IPS DF 4.7 (cell line): ENCODE measurements around the gene LPCAT1.

Experiments
- DNase-seq: peaks from one replicate; pipeline ENCODE4 v3.0.0-alpha.2; 2013; ENCODE audit warnings: low spot score; ENCODE audit errors: extremely low read depth

LPCAT1 gene

DNA sequence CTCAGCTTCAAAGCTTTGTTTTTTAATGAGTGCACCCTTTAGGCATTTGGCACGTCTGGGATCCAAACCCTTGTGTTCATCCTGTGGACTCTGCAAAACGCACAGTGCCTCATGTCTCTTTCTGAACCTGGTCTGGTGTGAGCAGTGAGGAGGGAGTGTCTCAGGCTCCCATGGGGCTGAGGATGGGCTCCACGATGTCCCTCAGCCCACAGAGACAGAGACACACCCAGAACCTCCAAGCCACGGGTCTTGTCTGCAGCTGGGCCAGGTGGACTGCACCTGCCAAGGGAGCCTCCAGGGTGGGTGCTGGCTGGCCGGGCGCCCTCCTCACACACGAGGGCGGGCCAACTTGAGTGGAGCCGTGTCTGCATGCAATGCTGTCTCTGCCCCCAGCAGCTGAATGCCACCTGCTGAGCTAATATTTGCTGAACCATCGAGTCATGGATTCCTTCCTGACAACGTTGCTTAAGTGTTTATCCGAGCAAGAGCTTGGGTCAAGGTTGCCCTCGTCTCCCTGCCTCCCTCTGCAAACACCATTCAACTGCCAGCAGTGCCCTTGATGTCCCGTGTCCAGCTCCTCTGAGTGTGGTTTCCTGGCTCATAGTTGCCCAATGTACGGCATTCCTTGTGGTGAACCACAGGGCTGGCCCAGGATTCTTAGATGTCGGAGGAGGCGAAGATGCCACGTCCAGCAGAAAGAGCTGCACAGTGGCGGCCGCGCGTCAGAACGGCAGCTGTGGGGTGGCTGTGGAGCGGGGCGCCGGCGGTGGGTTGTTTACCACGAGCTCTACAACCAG is 31.4 kb upstream of the LPCAT1 start:
- no peak for DNase-seq

DNA sequence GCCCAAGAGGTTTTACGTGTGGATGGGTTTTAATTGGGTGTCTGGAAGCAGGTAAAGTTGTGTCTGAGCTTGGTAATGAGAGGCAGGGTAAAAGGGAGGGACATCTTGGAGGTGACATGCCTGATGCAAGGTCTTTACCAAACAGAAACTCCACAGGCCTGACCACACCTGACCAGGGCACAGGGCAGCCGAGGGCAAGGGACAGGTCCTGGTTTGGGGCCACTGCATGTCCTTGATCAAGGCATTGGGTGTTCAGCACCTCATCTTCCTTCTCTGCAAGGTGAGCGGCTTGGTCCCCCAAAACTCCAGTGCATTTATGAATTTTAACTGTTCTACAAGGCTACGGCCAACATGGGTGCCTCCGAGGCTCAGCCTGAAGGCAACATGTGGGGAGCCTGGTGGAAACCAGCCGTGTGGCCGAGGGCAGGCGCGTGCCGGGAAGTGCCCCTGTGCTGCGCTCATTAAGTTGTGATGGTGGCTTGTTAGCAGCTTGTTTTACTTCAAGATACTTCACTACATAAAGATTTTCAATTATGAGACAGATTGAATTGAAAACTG is 30.7 kb upstream of the LPCAT1 start:
- DNase-seq = no peak

DNA sequence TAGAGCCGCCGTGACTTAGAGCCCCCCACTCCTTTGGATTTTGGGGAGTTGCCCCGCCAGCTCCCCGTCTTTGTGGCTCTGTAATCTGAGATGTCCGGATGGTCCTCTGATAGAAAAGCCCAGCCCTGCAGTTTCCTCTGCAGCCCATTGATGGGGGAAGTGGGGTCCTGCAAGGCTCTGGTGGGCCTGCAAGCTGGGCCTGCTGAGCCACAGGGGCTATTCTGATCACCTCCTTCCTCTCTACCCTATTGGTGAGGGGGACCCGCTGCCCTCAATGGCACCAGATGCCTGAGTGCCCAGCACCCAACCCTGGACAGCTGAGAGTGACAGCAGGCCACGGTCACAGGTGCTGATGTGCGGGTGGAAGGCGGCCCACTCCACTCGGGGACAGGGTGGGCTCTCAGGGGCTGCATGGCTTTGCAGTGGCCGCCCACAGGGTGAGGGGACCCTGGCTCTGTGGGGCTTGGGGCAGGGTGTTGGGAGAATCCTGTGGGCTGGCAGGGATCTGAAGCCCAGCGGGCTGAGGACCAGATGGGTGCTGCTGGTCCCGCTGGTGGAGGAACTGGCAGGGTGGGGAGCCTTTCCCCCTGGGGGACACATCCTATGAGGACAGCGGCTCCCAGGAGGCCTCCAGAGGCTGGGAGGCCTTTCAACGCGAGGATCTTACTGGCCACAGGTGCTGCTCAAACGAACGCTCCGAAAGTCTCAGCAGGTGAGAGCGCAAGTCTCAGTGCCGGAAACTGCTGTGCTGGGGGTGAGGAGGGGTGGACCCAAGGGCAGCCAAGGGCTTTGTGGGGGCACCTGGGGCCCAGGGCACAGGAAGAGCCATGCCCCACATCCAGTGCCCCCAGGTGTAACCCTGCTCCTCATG is 30.0 kb upstream of the LPCAT1 start:
- DNase-seq = no peak

DNA sequence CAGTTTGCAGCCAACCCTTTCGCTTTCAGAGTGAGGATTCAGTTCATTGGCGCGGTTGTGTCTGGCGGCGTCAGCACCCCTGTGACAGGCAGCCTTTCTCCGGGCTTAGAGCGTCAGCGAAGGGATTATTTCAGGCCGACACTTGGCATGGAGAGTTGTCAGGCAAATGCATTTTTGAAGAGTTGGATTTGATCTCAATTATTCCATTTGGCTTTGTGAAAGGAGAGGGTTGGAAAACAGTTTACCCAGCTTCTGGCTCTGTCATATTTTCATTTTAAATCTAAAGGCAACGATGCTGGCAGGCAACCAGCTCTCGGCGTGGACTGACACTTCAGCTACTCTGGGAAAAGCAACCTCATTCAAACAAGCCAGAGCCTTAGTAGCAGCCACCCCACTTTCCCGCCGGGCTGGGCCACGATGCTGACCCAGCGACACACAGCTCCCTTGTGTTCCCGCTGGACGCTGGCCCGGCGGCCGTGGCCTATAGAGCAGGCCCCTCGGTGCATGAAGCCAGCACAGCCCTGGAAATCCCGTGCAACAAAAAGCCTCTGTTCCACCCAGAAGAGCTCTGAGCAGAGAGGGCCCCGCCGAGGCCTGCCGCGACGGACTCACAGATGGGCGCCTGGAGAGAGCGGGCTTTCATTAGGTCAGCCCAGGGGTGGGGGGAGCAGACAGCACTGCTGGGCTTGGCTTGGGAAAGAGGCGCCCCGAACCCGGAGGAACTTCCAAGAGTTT is 28.9 kb upstream of the LPCAT1 start:
- DNase-seq = no peak

DNA sequence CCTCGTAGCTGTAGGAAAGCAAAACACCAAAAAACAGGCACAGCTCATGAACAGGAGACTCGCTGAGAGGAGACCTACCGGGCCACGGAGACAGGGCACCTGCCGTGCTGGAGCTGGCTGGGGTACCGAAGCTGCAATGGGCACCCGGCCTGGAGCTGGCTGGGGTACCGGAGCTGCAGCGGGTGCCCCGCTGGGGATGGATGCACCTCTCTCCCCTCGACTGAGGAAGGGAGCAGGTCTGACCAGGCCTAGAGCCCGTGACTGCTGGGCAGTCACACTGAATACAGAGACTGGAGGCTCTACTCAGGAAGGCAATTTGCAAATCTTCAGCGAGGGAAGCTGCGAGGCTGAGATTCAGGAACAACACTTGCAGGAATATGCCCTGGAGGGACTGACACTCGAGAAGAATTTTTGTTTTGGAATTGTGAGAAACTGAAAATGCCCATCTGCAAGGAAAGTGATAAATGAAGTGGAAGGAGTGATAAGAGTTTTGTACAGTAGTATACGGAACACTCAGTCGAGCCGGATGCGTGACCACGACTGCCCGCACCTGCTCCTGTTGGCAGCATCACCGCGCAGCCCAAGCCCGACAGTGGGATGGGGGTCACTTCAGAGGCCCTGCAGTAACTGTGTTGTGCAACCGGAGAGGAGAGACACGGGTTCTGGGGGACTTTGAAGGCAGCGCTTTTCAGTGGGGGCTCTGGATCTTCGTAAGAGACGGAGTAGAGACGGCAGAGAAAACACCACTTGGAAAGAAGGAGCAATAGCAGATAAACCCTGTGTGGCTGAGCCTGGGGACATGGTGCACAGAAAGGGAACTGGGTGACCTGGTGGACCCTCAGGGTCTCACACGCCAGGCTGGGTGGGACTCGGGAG is 27.9 kb upstream of the LPCAT1 start:
- DNase-seq = no peak

DNA sequence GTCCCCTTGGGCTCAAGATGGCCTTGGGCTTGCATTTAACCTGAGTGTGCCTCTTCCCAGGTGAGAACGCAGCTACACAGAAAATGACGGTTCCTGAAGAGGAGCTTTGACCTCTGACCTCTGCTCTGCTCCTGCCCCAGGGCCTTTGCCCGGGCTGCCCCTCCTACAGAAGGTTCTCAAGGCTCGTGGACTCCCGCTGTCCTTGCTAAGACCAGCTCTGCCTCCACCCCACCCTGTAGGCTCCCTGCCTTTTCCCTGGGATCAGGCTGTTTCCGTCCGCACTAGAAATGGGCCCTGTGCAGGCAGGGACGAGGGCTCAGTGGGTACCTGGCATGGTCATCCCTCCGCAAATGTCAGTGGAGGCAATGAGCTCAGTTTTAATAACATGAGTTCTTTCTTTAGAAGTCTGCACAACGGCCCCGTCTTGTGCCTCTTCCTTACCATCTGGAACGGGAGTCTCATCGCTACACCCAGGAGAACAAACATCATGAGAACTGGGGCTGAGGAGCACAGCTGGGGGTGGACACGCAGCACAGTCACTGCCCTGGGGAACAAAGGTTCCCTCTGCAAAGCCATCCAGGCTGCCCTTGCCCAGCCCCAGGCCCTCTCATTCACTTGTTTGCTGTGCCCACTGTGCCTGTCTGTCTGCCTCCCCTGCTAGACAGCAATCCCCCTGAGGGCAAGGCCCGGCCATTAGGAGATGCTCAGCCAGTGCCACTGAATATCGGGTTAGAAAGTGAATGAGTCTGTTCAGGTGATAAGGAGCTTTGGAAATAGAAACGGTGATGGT is 26.7 kb upstream of the LPCAT1 start:
- DNase-seq = no peak

DNA sequence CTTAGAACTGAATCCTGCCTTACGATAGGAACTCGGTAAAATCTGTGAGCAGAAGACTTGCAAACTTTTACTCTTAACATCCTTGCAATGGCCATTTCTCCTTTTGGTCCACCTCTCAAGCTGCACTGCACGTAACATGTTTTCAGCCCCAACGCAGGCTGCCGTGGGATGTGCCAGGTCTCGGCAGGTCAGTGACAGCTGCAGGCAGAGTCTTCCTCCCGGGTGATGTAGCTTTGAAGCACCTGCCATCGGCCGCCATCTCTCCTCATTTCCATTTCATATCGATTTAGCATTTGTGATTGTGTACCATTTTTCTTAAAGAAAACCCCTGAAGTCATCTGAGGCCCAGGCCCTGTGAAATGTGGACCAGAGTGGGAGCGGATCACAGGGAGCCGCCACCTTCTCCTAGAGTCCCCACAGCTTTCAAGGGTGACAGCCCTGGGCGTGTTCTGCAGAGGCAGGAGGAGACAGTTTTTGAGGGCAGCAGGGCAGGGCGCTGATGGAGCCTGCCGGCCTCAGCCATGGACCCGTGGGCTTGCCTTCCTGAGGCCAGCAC is 25.8 kb upstream of the LPCAT1 start:
- no peak for DNase-seq

DNA sequence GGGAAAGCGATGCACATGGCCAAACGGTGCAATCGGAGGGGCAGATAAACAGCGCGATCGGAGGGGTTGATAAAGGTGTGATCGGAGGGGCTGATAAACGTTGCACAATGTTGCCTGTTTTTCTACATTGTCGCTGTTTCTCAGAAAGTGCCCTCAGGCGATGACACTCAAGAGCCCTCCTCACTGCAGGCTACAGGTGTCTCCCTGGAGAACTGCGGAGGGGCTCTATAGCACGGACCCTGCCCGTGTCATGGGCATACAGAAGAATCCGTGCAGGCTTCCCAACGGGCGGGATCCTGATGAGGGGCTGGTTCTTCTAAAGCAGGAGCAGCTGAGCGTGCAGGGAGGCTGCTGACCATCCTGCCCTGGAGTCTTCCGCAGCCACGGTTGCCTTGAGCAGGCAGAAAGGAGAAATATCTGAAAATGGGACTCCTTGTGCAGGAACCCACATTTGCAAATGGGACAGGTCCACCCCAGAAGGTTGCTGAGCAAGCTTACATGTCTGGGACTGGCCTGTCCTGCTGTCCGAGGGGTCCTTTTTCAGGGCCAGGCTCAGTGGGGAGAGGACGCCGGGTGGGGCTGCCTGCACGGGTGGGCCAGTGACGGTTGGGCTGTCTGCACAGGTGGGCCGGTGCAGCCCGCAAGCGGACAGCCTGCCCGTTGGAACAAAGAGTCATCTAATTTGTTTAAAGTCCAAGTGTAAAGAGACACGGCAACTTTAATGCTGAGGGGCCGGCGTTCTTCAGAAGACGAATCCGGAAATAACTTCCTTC is 25.1 kb upstream of the LPCAT1 start:
- DNase-seq = no peak

DNA sequence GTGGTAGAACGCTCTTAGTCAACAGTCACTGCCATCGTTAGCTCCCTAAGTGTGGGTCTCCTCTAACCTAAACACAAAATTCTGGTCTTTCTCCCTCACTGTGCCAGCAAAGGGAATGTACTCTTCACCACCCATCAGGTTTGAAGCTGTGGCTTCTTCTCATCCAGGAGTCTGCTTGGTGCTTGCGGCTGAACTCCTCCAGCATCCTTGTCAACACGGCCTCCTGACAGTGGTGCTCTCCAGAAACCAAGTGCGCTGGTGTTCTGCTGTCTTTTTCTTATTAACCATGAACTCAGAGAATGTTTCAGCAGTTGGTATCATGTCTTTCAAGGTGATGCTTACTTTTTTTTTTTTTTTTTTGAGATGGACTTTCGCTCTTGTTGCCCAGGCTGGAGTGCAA is 23.9 kb upstream of the LPCAT1 start:
- DNase-seq = no peak

DNA sequence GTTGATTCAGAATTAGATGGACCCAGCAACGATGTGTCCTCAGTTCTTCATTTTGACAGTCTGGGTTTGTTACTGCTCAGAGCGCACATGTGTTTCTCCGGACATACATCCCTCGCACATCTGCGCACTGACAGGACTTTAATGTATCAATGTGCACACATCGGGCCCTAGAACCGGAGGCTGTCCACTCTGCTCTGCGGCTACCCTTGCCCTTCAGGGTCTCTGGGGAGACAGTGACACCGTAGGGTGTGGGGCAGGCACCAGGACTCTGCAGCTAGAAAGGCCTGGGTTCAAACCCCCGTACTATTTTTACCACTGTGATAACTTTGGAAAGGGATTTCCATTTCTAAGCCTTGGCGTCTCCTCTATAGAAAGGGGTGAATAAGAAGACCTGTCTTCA is 23.5 kb upstream of the LPCAT1 start:
- DNase-seq = no peak

DNA sequence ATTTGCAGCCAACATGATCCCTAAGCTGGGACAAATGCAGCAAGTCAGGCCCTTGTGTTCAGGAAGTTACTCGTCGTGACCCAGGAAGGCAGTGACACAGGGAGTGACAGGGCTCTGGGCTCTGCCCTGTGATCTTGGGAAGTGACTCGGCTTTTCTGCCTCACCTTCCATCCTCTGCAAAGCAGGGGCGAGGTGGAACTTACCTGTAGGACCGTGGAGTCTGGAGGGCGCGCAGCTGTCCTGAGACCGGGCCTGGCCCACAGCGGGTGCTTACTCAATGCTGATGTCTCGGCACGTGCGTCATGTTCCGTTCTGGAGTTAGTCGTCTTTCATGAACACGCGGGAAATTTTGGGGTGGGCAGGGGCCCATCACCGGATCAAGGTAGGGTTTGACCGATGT is 22.8 kb upstream of the LPCAT1 start:
- DNase-seq = no peak

DNA sequence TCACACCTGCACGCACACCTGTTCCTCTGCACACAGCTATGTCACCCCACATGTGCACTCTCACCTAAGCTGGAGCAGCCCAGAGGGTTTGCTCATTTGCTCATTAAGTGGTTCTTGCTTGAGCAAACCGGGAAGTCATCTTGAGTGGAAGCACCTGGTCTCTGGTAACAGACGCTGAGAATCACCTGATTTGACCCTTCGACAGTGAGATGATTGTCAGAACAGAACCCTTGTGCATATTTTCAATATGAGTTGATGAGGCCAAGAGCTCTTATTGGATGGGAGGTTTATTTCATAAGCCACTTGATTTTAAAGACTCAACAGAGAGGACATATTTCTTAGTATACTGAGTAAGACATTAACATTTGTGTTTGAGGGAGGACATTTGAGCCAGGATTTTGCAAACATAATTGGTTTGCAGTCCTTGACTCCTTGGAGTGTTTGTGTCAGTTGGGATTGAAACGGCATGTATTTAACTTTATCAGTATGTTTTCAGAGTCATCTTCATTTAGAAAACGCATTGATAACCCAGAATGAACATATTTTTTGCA is 22.1 kb upstream of the LPCAT1 start:
- no peak for DNase-seq

DNA sequence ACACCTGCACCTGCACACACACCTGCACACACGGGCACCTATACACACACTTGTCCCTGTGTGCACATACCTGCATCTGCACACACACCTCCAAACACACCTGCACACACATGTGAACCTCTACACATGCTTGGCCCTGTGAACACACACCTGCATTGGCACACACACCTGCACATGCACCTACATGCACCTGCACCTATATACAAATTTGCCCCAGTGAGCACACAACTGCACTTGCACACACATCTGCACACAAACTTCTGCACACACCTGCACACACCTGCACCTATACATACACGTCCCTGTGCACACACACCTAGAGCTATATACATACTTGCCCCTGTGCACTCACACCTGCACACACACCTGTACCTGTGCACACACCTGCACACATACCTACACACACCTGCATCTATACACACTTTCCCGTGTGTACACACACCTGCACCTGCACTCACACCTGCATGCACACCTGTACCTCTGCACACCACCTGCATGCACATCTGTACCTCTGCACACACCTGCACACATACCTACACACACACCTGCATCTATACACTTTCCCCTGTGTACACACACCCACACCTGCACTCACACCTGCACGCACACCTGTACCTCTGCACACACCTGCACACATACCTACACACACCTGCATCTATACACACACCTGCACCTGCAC is 21.5 kb upstream of the LPCAT1 start:
- no peak for DNase-seq

DNA sequence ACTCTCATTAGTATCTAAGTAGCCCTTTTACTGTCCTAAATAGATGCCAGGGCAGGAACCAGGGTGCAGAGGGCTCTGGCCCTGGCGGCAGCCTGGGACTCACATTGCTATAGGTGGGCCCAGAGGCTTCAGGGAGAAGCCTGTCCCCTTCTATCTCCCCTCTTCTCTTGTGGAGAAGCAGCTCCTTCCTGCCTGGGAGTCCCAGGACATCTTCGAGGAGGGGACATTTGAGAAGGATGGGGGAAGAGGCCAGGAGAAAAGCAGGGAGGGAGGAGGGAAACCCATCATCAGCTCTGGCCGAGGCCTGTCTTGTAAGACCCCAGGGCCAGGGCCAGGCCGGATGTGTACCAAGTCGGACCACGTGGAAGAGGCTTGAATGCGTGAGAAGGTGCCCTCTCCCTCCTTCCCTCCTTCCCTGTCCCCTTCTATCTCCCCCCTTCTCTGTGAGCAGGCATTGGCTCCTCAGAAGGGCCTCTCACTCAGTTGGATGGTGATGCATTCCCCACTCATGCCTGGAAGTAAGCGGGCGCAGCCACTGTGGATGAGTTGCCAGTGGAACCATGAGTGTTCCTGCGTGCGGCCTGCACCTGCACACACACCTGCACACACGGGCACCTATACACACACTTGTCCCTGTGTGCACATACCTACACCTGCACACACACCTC is 20.7 kb upstream of the LPCAT1 start:
- DNase-seq = no peak

DNA sequence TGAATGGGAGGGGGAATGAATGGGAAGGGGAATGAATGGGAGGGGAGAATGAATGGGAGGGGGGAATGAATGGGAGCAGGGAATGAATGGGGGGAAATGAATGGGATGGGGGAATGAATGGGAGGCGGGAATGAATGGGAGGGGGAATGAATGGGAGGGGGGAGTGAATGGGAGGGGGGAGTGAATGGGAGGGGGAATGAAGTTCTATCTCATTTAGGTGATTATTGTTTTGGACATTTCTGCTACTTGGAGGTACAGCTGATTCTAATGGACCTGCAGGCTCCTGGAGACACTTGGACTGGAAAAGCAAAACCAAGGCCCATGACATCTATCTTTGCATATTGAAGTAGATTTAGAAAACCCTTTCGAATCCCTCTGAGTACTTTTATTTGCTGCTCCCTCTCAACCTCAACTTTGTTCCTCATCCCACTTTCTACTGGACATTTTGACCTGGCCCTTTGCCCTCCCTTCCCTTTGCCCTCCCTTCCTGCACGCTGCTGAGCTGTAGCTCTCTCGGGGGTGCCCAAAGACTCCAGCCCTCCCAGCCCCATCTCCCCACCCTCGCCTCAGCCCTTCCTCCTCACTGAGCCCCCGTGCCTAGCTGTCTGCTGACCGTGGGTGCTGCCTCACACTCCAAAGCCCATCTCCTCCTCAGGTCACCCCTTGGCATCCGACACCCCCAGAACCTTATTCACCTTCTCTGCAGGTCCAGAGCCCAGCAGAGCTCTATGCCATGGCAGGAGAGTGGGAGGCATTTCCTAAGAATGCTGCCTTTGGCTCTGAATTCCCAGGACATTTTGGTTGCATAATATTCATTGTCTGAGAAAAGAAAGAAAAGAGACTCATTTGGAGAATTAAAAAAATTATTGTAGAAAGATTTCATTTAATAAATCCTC is 19.9 kb upstream of the LPCAT1 start:
- DNase-seq = no peak

DNA sequence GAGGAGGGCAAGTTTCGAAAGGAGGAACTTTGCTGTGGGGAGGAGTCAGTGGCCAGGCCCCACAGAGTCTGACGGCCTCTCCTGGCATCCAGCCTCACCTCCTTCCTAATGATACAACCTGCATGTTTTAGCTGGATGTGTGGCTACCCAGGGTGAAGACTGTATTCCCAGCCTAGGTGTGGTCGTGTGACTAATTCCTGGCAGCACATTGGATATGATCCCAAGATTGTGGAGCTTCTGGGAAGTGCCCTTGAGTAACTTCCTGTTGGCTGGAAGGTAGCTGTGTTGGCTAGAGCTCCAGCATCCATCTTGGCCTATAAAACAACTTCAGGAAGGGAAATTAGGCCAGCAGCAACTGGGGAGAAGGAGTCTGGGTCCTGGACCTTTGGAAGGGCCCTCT is 19.0 kb upstream of the LPCAT1 start:
- DNase-seq = no peak
